Stimulated activated CD8-positive, alpha-beta memory T cell treated with anti-CD3 and anti-CD28 coated beads, Interleukin-4, amount 100 ng/mL, for 4 hours (primary cell): ENCODE measurements around the gene UBE2L3.
A peak's percentile ranks its signal among the peaks of the same experiment; 100 is the strongest.
"Not testable (repeated sequence)": the region's sequence is repeated elsewhere in the genome, so short reads cannot be mapped to it uniquely, and the experiment has no call there.

Experiments
- DNase-seq, 2 donors: peaks; one replicate each; pipeline ENCODE4 v3.0.0-alpha.2; 2020; ENCODE audit warnings: low read depth in 2 of 2, low spot score in 1 of 2

UBE2L3 gene

DNA sequence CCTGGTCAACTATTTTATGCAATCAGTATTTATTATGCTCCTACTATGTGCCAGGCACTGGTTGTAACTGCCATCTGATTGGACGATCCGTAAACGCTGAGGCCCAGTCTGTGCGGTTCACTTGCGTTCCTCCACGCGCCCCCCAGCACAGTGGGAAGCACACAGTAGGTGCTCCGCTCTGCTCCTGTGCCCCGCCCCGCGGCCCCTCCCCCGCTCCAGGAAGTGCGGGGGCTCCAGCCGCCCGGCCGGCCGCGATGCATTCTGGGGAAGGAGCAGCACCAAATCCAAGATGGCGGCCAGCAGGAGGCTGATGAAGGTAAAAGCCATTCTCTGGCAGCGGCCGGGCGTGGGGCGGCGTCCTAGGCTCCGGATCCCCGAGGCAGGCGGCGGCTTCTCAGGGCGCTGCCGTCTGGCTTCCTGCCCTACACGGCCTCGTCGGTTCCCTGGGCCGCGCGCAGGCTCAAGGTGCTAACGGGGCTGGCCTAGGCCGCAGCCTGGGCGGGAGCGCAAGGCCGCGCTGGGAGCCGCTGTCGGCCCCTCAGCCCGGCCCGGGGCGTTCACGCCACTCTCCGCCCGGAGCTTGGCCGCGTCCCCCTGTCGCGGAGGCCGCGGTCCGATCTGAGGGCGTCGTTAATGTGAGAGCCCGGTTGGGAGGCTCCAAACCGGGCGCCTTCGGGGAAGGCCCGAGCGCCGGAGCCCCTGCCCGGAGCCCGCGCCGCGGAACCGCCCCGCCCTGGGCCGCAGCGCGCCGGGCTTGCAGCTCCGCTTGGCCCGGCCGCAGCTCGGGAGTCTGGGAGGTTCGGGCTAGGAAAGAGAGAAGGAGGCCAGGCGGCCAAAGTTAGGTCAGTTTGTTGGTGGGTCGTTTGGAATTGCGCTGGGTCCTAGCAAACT, at the start of gene UBE2L3:
Gene UBE2L3, plus strand, starts transcription at position 259 of the 891 bp plus-strand sequence. Its CDS starts 31 bp downstream, at position 290.
- DNase-seq = peak; percentile 55 to 67

GRCh38 chr22:21526705-21527500, 40.6 kb upstream of the UBE2L3 start:
- not testable (repeated sequence) for DNase-seq

DNA sequence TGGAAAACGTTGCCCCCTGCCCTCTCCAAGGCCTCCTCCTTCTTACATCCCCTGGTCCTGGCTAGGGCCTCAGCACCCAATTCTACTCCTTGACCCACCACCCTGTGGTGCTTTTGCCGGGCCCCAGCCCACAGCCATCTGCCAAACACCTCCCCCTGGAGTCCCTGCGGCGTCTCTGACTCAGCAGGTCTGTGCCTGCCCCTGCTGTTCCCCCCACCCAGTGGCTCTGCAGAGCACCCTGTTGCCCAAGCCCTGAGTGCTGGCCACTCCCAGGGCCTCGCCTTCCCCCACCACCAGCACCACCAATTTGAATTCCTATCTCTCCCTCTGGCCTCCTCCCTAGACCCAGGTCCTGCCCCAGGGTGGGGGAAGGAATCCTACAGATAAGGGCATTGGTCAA, 36.0 kb upstream of the UBE2L3 start:
- not testable (repeated sequence) for DNase-seq

GRCh38 chr22:21532863-21533648, 34.5 kb upstream of the UBE2L3 start:
- DNase-seq = not testable (repeated sequence)

DNA sequence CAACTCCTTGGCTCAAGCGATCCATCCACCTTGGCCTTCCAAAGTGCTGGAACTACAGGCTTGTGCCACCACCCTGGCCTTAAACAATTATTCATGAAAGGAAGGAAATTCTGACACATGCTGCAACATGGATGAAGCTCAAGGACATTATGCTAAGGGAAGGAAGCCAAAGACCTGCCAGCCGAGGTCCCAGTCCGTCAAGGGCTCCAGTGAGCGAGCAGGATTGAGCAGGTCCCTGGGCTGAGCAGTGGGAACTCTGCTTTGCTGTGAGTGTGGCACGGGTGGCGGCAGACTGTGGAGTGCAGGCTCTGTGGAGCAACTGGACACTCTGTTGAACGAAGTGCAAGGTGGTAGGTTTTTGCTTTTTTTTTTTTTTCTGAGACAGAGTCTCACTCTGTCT, 27.7 kb upstream of the UBE2L3 start:
- DNase-seq = not testable (repeated sequence)

- DNase-seq = not testable (repeated sequence)
Measured at GRCh38 chr22:21544432-21545322, 22.8 kb upstream of the UBE2L3 start.

GRCh38 chr22:21549558-21549957, 18.0 kb upstream of the UBE2L3 start:
- DNase-seq = not testable (repeated sequence)

DNA sequence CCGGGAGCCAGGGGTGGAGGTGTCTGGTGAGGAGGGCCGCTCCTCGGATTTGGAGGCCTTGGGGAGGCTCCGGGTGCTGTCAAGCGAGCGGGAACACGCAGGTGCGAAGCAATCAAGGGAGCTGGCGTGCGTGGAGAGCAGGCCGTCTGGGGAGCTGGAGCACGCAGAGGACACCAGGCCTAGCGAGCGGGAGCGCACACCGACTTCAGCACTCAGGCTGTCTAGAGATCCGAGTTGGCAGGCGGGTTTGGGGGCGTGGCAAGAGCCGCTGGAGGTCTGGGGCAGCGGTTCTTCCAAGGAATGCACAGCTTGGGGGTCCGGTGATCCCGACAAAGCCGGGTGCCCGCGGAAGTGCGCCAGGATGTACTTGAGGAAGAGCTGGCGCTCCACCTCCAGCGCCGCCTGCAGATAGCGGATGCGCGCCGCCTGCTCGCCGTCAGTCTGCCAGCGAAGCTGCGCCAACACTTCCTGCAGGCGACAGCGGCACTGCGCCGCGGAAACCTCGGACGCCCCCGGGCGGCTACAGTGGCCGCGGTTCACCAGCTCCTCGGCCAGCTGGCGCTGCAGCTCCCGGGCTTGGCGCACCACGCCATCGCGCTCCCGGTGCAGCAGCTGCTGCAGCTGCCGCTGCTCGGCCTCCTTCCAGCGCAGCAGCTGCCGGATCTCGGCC, 17.4 kb upstream of the UBE2L3 start:
- DNase-seq = not testable (repeated sequence)

DNA sequence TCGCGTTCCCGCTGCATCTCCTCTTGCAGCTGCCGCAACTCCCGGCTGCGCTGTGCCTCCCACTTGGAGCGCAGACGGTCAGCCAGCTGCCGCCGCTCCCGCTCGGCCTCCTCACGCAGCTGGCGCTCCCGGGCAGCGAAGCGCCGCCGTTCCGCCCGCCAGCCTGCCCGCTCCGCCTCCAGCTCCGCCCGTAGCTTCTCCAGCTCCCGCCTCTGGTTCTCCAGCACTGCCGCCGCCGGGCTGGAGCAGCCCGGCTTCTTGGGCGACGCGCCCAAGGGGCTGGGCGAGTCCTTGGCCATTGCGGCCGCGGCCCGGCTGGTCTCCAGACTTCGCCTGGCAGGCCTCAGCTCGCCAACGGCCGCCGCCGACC, 16.9 kb upstream of the UBE2L3 start:
- not testable (repeated sequence) for DNase-seq

GRCh38 chr22:21551361-21551760, 16.2 kb upstream of the UBE2L3 start, which contains the start of gene RIMBP3C:
RIMBP3C (minus strand) TSS chr22:21551461; CDS start chr22:21550976, 485 bp downstream.
- DNase-seq = not testable (repeated sequence)

- not testable (repeated sequence) for DNase-seq
Measured at GRCh38 chr22:21559345-21560125, 8.0 kb upstream of the UBE2L3 start.

GRCh38 chr22:21560657-21561056, 6.9 kb upstream of the UBE2L3 start:
- DNase-seq = not testable (repeated sequence)

DNA sequence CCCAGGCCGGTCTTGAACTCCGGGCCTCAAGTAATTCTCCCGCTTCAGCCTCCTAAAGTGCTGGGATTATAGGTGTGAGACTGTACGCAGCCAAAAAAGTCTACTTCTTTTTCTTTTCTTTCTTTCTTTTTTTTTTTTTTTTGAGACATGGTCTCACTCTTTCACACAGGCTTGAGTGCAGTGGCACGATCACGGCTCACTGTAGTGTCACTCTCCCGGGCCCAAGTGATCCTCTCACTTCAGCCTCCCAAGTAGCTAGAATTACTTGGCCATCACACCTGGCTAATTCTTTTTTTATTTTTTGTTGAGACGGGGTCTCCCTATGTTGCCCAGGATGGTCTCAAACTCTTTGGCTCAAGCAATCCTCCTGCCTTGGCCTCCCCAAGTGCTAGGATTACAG, 3.6 kb upstream of the UBE2L3 start:
- DNase-seq = no peak

GRCh38 chr22:21564411-21564810, 3.1 kb upstream of the UBE2L3 start:
- no peak for DNase-seq

DNA sequence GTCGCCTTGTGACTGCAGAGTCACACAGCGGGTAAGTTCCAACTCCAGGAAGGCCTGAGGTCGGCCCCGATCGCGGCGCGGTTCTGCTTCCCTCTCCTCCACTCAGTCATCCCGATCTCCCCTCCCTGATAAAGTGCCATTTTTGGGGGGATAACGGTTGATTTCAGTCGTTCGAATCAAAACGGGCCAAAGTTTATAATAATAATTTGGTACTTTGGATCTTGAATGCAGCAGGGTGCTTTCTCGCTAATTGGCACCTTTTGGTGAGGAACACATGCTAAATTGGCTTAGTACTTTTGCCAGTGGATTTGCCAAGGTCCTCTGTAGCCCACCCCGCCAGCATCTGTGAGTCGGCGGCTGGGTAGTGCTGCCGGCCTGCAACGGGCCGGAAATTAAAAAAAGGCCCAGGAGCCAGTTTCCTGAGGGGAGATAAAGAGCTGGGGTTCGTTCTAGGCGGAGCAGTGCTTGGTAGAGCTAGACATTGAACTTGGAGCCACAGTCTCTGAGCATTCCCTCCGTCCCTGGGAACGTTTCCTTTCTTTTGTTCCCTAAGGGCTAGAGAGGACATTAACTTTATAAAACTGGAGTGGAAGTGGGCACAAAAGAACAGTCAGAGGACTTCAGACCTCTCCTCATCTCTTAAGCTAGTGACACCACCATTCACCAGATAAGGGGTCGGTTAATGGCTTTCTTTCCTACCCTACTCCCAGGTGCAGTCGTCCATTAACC, 997 bp downstream of the UBE2L3 start:
- no peak for DNase-seq

DNA sequence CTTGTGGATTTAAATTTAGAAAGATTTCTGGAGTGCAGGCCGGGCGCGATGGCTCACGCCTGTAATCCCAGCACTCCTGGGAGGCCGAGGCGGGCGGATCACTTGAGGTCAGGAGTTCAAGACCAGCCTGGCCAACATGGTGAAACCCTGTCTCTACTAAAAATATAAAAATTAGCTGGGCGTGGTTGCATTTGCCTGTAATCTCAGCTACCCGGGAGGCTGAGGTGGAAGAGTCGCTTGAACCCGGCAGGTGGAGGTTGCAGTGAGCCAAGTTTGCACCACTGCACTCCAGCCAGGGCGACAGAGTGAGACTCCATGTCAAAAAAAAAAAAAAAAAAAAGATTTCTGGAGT, 1.5 kb downstream of the UBE2L3 start:
- DNase-seq = not testable (repeated sequence)

DNA sequence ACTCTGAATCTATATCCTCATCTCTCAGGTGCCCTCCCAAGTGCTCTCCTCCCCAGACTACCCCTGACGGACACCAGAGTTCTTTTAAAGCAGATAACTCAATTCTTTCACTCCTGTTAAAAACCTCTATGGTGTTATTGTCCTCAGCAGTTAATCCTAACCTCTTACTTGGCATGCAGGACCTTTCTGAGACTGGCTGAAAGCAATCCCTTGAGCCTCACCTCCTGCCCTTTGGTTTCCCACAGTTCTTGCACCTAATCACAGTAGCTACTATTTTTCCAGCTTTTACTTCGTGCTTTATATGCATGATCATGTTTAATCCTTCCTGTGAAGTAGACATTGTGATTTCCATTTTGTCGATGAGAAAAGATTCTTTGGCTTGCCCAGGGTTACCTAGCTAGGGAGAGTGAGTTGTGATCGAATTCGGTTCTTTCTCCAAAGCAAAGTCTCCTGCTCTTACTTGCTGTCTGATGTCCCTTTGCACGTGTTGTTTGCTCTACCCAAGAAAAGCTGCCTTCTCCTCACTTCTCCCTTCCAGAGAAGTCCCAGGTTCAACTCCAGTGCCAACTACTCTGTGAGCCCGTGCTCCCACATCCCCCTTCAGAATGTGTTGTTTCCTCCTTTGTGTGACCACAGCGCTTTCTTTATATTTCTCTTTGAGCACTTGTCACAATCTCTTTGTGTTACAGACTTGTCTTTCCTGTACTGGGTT, 2.1 kb downstream of the UBE2L3 start:
- DNase-seq = no peak

GRCh38 chr22:21570398-21570797, 2.9 kb downstream of the UBE2L3 start:
- DNase-seq = no peak
